IPS-18c (cell line): ENCODE data around the gene SOWAHC.
"Not testable (repeated sequence)": the region's sequence is repeated elsewhere in the genome, so short reads cannot be mapped to it uniquely, and the experiment has no call there.

Source experiments
- H3K4me3 ChIP-seq: 2 replicates; pipeline ENCODE4 v1.7.0; 2013; ENCODE audit warnings: low read depth, mild to moderate bottlenecking, low read length, moderate library complexity; ENCODE audit not compliant: insufficient read depth
- H3K9me3 ChIP-seq: one replicate; pipeline ENCODE4 v1.6.1; 2013; ENCODE audit warnings: mild to moderate bottlenecking, low read length, moderate library complexity; ENCODE audit not compliant: control insufficient read depth, insufficient read depth

SOWAHC gene

DNA sequence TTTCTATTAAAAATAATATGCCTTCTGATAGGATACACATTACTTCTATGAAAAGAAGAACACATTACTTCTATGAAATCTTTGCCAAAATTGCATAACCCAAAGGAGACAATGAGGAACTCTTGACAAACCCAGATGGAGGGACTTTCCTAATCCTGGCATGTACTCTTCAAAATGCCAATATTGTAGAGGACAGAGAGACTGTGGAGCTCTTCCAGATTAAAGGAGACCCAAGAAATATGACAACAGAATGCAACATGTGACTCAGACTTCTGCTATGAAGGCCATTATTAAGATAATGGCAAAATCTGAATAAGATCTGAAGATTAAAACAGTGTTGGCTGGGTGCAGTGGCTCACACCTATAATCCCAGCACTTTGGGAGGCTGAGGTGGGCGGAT is 22.2 kb downstream of the SOWAHC start:
- H3K9me3 ChIP-seq, result no peaks in the 10 kb centered on the region
- no peak overlapping the region for H3K4me3 ChIP-seq

DNA sequence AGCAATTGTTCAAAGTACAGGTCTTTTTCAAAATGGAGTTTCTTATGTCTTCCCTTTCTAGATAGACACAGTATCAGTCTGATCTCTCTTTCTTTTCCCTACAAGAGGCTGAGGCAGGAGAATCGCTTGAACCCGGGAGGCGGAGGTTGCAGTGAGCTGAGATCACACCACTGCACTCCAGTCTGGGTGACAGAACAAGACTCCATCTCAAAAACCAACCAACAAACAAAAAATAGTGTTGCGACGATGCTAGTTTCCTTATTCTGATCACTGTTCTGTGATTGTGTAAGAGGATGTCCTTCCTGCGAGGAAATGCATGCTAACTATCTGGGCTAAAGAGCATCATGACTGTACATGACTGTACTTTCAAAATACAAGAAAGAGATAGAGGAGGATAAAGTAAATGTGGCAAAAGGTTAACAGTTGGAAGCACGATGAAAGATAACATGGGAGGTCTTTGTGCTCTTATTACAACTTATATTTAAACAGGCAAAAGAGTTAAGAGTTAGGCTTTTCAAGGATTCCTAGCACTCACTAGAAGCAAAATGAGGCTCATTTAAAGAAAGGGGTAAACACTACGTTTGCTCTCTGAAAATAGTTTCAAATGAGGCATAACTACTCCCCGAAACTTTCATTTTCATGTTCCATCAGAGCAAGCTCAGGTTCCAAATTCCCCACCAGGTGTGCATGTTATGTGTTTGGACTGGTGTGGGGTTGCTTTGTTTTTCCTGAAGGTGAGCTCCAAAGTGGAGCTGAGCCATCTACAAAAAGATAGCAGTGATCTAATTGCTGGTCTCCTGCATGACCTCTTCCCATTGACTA is 23.8 kb downstream of the SOWAHC start:
- no peaks in the 10 kb centered on the region for H3K9me3 ChIP-seq
- no peak overlapping the region for H3K4me3 ChIP-seq

DNA sequence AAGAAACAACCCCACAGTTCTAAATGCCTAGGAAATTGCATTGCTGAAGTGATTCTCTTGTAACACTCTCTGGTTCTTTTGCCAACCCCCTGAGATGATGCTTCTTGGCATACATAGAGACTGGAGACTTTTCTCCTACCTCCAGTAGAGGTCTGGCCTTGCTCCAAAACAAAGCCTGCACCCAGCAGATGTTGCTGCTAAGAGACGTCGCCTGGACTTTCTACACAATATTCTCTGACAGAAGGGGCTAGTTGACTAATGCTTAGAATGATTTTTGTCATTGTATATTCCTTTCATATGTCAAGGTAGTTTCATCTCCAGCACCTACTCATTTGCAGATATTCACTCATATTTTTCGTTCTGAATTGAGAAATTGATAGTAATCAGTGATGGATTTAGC is 24.6 kb downstream of the SOWAHC start:
- H3K4me3 ChIP-seq, result no peak overlapping the region
- no peaks in the 10 kb centered on the region for H3K9me3 ChIP-seq

DNA sequence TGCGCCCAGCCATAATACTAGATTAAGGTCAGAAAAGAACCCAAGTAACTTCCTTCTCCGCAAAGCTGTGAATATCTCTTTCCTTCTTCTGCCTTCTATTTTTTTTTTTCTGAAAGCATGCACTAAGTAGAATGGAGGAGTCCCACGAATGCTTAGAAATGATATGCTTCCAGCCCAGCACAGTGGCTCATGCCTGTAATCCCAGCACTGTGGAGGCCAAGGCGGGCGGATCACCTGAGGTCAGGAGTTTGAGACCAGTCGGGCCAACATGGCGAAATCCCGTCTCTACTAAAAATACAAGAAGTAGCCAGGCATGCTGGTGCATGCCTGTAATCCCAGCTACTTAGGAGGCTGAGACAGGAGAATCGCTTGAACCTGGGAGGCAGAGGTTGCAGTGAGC is 25.8 kb downstream of the SOWAHC start:
- not testable (repeated sequence) for H3K9me3 ChIP-seq, H3K4me3 ChIP-seq

DNA sequence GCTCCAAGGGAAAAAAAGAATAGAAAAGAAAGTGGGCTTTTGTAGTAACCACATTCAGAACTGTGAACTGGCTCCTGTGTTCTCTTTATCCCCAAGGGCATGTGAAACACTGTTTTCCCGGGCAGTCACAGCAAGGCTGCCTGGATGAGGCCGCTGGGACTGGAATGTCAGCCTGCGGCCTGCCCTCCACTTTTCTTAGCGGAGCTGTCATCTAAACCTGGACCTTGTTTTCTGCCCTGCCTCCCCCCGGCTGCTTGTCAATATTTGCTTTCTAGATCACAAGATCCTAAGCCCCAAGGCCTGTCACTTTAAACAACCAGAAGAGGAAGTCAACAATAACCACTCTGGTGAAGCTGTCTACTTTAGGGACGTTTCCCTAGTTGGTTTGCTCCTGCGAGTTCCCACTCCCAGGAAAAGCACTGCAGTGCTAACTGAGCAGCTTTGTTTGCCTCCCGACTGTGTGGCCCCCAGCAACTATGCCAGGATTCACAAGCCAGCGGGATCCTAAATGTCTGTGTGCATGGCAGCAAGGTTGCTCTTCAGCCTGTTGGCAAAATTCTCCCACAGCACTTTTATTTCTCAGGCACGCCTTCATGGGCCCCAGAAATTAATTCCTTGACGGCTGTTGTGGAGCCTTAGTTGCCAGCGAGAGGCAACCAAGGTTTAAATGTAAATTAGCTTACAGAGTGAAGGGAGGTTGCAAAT is 30.6 kb downstream of the SOWAHC start:
- H3K4me3 ChIP-seq, result no peak overlapping the region

DNA sequence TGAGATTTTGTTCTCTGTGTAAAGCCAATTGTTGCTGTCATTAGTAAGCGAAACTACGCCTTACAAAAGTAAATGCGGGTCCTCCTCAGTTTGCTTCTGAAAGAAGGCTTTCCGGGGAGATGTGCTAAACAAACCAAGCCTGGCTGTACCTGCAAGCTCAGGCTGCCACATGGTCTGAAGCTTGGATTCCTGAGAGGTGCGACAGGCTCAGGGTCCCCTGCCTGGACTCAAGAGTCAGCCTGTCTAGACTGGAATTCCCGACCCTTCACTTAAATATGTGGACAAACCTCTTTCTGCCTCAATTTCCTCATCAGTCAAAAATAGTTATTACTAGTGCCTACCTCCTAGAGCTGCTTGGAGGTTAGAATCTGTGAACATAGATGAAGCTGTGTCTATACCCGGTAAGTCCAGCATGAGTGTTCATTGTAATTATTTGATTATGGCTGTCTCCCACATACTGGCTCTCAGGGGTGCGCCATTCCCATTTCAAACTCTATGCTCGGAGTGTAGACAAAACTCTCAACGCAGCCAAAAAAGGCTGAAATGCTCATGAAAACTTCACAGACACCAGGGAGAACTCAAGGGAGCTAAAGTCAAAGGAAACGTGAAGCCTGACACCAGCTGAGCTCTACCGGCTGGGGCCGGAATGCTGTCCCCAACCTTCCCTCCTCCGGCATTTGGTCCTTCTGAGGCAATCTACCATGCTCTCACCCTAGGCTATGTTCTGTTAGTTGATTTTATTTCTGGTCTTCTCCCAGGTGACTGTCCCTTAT is 31.4 kb downstream of the SOWAHC start:
- no peaks in the 10 kb centered on the region for H3K9me3 ChIP-seq
- H3K4me3 ChIP-seq, result no peak overlapping the region

More for the DNA sequence above, 30.6 kb downstream of the SOWAHC start:
- H3K9me3 ChIP-seq, result no peaks in the 10 kb centered on the region

GRCh38 chr2:109646961-109647360 is 32.8 kb downstream of the SOWAHC start:
- Histone ChIP-seq H3K9me3 (no peaks in the 10 kb centered on the region), H3K4me3 (no peak overlapping the region)

GRCh38 chr2:109647636-109648035 is 33.5 kb downstream of the SOWAHC start:
- H3K4me3 ChIP-seq, result no peak overlapping the region
- no peaks in the 10 kb centered on the region for H3K9me3 ChIP-seq

GRCh38 chr2:109648041-109648527 is 33.9 kb downstream of the SOWAHC start:
- H3K9me3 ChIP-seq, result no peaks in the 10 kb centered on the region
- H3K4me3 ChIP-seq, result no peak overlapping the region

DNA sequence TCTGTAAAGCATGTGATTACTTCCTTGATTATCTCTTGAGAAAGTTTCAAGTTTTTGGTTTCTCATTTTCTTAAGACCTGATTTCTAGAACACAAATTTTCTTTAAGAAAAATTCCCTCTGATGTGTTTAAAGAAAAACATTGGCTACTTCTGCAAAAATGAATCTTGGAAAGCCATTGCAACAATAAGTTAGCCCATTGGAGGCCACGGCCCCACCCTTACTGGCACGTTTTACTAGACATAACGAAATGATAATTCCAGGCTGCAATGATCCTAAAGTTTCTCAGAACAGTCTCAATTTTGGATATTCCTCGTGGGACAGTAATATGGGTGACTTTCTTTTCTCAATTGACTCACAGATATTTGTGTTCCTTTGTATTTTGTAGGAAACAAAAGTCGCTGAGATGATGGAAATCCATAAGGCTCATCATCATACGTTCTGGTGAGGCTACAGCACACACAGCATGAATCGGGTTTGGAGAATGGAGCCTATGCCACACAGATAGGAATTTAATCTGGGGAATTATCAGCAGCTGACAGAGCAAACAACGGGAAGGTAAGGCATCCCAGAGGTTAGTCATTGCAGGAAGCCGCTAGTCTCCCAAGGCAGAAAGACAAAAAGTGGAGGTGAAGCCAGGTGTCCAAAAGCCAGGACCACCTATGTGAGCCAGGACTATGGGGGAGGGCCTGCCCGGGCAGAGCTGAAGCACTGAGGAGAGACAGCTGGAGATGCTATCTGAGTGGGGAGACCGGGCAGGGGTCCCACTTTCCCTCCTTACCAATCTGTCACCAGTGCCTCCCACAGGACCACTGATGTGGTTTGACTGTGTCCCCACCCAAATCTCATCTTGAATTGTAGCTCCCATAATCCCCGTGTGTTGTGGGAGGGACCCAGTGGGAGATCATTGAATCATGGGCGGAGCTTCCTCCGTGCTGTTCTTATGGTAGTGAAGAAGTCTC is 35.9 kb downstream of the SOWAHC start:
- Histone ChIP-seq H3K9me3 (no peaks in the 10 kb centered on the region), H3K4me3 (no peak overlapping the region)

GRCh38 chr2:109654326-109655050 is 40.3 kb downstream of the SOWAHC start:
- Histone ChIP-seq H3K4me3 (no peak overlapping the region), H3K9me3 (no peaks in the 10 kb centered on the region)

GRCh38 chr2:109655287-109655686 is 41.1 kb downstream of the SOWAHC start:
- no peak overlapping the region for H3K4me3 ChIP-seq
- no peaks in the 10 kb centered on the region for H3K9me3 ChIP-seq

GRCh38 chr2:109659396-109660045 is 45.4 kb downstream of the SOWAHC start:
- no peaks in the 10 kb centered on the region for H3K9me3 ChIP-seq
- H3K4me3 ChIP-seq, result no peak overlapping the region

DNA sequence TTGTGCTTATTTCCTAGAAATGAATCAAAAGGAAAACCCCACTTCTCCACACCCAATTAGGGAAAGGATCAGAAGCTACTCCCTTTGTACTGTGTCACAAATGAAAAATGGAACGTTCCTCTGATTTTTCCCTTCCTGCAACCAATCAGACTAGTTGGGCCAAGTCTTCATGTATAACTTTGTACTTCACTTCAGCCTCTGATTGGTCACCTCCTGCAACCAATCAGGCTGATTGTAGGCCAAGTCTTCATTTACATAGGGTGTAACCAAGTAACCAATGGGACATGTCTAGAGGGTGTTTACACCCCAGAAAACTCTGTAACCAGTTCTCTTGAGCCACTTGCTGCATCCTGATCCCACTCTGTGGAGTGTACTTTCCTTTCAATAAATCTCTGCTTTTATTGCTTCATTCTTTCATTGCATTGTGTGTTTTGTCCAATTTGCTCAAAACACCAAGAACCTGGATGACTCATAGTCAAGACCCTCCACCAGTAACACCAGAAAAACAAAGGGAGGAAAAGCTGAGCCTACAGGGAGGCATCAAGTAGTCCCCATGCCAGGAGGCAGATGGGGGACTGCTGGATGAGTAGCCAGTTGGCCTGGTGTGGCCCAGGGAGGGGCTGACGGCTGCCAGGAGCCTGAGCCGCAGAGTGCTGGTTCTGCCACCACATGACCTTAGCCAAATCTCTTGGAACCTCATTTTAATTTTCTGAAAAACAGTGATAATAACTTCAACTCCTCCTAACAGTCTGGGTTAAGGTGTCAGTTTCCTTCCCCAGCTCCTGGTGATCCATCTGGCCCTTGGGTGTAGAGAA is 46.1 kb downstream of the SOWAHC start:
- Histone ChIP-seq H3K9me3 (no peaks in the 10 kb centered on the region), H3K4me3 (no peak overlapping the region)

- no peak overlapping the region for H3K4me3 ChIP-seq
- no peaks in the 10 kb centered on the region for H3K9me3 ChIP-seq
These were observed 48.7 kb downstream of the SOWAHC start for GRCh38 chr2:109662889-109663288.
